OCI-LY3 (cell line): ENCODE measurements around the gene CARM1.

Experiments
- CTCF ChIP-seq: fragments of 200-600, 300-600 bp; sonication (generic); IDR thresholded peaks from 2 replicates; pipeline ENCODE4 v1.5.1; 2014; ENCODE audit warnings: antibody characterized with exemption, low read length, low read depth
- EZH2phosphoT487 ChIP-seq: fragments of 200-600 bp; shearing (Covaris generic); IDR thresholded peaks from 2 replicates; pipeline ENCODE4 v1.6.1; 2018; ENCODE audit warnings: antibody characterized with exemption, mixed run types, low read depth

- no peak for TF ChIP-seq CTCF
- no peak for TF ChIP-seq EZH2phosphoT487
These were observed 19.1 kb upstream of the CARM1 start for GRCh38 chr19:10852098-10852800.
